ENCODE results near the gene AUNIP.

DNA sequence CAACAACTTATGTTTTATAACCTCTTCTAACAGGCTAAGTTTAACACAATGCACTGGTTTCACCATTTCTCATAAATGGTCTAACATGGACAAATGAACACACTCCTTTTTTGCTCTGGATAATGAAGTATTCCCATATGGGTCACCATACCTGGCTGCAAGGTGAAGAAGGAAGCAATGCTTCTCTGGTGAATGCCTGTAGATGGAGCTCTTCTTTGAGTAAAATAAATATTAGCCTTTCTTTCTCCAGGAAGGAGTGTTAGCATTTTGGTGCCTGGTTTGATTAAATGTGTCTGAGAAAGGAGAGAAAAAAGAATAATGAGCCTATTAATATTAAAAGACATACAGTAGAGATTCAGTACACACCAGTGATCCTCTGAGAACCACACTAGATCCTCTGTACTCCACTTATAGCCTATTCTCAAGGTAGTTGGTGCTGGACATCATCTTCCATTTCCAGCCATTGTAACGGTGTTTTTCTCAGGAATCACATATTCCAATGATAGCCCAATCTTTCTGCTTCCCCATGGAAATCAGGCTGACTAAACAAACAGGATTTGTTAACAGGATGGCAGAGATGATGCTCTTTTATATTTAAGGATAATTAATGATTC is 21.9 kb downstream of the AUNIP start:
- no peak for TF ChIP-seq GATA3 (IDR thresholded peaks at IDR 0.05; ENCODE audit: low read depth, low read length)
- TF ChIP-seq GATA2 (IDR thresholded peaks at IDR 0.05; ENCODE audit: low read depth, low read length) = no peak
